Fibroblast of skin of scalp (primary cell): ENCODE measurements around the gene MARS1.

Experiments used
- DNase-seq: peaks from one replicate; pipeline ENCODE4 v3.0.0-alpha.2; 2013

The MARS1 gene

DNA sequence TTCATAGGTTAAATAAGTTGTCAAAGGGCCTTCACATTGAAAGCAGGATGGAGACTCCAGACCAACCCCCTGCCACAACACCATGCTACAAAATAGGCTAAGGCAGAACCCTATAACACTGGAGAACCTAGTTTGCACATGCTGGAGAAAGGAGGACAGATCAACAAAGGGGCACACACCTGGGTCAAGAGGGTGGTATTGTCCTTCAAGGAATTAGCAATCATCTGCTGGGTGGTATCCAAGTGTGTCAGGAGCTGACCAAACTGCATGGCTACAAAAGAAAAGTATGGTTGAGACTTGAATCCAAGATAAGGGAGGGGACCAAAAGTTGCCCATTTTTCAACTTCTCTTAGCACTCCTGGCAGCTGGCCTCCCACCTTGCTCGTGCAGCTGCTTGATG, 44.0 kb downstream of the MARS1 start:
- DNase-seq, result no peak

DNA sequence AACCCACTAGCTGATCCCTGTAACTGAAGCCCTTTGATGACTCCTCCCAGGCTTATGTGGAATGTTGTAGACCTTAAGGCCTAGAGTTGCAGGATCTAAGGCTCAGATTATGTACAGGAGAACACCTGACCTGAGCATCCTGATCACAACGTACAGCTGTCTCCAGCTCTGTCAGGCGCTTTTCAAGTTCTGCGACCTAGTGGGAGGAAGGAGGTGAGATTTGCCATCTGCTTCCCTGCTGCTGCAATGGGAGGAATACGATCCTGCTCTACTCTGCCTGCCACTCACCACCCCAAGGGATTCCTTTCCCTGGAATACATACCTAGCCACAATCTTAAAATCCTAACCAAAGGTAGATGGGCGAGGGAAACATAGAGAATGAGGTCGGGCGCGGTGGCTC, 45.2 kb downstream of the MARS1 start:
- no peak for DNase-seq

DNA sequence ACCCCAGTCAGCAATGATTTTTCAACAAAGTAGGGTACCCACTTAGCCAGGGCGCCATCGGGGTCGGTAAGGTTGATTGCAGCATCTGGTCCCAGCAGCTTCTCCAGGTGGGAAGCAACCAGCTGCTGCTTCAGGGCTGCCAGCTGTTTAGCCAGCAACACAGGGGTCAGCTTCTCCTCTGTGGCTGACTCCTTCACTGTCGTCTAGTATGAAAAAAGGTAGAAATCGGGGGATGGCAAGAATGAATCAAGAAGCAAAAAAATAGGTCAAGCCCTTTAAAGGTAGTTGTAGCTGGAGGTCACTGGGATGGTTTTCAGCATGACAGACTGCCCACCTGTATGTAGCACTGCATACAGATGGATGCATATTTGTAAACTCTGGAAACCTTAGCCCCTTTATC, 46.4 kb downstream of the MARS1 start:
- DNase-seq, result no peak

DNA sequence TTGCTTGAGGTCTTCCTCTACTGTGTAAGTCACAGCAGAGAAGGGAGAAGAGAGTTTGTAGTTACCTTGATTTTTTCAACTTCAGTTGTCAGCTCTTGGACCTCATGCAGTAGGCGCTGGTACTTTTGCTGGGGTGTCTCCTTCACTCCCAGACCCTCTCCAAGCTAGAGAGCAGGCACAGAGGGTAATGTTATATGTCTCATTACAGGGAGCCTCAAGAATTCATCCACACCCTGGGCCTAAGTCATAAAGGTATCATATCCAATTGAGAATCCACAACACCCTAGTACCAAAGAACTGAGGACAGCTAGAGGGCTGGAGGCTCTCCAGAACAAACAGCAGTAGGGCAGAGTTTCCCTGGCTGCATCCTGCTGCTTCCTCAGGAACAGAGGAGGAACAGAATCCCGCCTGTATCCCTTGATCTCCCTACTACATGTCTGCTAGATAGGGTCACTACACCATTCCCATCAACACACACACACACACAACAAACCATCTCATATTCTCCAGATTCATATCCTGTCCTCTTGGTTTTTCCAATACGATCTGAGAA, 47.2 kb downstream of the MARS1 start:
- DNase-seq, result no peak

DNA sequence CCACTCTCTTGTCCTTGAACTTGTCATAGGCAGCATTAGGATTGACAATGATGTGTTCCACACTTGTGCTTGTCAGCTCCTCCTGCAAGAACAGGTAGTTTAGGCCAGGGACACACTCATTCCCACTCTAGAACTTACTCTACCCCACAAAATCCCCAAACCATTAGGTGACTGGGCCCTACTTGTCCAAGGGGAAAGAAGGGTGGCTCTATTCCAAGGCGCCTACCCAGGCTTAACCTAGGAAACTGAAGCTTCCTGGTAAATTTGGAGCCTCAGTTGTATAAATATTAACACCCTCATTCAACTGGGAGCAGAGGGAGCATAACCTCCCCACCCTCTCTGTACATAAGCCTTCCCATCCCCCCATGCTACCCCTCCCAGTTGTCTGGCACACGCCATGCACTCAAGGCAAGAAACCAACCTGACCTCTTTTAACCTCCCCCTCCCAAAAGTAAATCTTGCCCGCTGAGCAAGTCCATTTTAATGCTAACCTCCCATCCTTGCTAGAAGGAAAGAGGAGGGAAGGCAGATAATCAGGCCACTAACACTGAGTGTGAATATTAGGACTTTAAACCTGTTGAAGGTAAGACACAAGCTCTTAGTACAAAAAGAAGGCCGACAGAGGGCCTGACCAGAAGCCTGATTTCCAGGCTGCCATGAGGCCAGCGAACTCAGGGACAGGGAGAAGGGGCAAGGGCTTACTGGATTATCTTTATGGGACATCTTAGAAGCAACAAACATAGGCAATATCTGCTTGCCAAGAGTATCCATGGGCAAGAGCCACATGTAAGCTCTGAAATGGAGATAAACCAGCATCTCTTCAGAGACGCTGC, 48.1 kb downstream of the MARS1 start:
- no peak for DNase-seq

DNA sequence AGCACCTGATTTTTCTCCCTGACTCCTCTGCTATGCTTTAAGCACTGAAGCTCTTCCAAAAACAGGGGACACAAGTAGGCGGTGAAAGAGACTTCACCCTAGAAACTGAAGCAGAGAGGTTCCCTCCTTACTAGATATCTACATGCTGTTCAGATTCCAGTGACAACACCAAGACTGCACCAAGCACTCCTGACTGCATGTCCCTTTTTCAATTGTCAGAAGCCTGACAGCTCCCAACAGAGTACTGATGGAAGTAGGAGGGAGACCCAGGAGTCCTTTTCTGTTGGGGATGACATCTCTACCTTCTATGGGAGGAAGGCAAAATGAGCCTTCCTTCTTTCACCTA, 48.7 kb downstream of the MARS1 start:
- no peak for DNase-seq

DNA sequence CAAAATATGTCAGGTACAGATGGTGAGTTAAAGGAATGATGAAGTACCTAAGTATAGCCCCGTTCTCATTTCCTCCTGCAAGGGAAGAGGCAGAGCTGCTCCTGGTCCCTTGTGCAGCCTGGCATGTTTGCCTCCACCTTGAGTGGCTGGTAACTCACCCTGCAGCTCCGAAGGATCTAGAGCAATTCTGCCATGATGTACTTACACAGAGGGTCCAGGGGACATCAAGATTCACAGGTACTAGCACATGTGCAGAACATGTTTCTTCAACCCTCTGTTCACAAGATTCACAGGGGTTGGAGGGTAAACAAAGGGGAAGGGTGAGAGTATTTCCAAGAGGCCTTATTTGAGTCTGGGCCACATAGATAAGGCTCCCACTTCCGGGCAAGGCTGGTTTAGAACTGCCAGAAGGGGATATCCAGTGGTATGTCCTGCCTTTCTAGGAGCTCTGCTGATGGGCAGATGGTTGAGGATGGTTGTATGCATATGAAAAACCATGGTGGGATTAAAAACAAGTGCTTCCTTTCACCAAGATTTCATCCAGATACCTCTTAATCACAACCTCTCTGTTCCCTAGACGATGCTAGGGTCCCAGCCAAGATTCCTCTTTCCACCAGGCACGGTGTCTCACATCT, 51.4 kb downstream of the MARS1 start:
- DNase-seq, result no peak

DNA sequence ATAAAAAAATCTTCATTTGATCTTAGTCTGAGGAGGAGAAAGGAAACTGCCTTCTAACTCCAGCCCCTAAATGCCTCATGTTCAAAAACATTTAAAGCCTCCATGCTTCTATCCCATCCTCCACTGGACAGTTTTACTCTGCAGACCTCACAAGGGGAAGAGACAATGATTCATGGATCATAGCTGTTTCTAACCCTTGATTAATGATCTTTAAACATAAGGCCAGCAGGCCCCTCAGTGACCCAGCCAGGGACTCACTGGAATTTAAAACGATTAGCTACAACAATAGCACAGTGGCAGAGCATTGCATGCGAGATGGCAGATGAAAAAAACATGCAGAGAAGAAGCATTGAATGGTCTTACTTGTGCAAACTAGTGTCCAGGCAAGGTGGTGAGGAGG, 53.1 kb downstream of the MARS1 start:
- no peak for DNase-seq

DNA sequence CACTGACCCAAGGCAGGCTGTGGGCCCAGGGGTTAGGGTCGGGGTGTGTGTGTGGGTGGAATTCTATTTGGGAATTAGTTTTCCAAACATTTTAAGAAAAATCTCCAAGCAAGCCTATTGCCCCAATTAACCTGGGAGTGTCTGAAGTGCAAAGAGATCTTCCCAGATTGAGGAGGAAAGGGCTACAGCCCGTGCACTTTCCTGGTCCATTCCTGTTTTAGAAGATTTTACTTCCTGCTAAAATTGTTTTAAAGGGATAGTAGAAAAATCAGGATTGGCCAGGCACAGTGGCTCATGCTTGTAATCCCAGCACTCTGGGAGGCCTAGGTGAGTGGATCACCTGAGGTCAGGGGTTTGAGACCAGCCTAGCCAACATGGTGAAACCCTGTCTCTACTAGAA, 53.8 kb downstream of the MARS1 start:
- DNase-seq, result no peak

DNA sequence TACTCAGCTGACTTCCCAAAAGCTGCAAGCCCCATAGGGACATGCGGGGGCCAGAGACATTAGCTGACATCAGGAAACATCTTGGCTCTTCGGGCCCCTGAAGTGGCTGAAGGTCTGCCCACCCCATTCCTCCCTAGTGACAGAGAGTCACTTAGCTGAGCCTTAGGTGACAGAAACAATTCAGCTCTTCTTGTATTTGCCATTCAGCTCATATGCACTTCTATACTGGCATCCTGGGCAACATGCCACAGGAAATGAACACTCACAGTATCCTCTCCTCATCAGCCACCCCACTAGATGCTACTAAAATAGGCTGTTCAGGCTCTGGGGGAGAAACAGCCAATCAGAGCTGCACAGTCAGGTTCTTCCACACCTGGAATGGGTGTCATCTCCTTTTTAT, 55.7 kb downstream of the MARS1 start:
- no peak for DNase-seq

DNA sequence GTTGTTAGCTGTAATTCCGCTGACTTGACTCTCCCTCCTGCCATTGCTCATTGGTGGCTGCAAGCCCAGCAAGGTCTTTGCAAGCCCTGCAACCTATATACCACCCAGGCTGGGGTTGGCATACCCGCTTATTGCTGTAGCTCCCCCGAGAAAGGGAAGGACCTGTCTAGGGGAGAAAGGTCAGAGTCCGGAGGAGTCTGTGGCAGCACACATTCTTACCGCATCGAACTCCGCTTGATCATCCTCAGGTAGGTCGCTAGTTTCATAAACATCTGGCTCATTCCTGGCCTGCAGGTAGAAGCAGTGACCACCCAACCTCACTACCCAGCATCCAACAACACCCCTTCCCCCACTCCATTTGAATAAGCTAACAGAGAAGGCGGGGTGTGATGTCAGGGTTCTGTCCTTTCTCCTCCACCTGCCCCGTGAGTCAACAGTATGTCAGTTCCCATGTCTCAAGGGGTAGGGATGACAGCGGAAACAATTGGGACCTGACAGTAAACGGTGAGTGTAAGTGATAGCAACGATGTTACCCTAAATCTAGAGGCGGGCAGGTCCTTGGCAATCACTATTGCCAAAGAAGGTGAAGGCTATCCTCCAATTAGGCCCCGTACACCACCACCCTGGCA, 58.1 kb downstream of the MARS1 start:
- DNase-seq, result no peak

DNA sequence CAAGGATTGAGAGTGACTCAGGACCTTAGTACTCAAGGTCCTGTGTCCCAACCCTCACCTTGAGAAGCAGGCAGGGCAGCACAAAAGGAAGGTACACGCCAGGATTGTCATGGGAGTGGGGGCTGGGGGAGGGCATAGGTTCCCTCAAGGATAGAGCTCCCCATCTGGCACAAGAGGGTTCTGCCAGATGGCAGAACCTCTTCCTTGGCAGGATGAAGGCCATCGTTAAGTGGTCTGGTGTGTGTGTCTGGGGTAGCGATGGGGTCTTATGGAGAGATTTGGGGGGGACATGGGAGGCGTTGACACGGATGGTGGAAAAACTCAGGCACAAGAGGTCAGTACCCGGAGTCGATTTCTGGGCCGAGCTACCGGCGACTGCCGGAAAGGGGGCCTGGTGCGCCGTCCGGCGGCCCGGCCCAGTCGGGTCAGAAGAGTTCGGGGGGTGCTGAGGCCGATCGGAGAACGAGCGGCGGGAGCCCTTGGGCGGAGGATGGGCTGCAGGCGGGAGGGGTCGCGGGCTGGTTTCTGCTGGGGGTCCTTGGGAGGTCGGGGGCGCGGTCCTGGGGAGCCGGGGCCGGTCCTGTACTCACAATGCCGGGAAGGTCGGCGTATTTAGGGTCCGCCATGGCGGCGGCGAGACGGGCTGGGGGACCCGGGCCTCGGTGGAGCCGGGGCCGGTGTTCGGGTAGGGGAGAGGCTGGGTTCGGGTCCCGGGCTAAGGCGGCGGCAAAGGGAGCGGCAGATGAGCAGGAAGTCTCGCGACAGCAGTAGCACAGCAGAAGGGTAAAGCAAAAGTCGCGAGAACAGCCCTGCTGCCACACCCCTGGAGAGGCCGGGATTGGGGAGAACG, 58.8 kb downstream of the MARS1 start, which contains the start of gene DCTN2:
Gene DCTN2 (minus strand): TSS at position 755 of the 850 bp plus-strand sequence. CDS start 129 bp downstream, at position 626.
- peak; percentile 98 for DNase-seq

DNA sequence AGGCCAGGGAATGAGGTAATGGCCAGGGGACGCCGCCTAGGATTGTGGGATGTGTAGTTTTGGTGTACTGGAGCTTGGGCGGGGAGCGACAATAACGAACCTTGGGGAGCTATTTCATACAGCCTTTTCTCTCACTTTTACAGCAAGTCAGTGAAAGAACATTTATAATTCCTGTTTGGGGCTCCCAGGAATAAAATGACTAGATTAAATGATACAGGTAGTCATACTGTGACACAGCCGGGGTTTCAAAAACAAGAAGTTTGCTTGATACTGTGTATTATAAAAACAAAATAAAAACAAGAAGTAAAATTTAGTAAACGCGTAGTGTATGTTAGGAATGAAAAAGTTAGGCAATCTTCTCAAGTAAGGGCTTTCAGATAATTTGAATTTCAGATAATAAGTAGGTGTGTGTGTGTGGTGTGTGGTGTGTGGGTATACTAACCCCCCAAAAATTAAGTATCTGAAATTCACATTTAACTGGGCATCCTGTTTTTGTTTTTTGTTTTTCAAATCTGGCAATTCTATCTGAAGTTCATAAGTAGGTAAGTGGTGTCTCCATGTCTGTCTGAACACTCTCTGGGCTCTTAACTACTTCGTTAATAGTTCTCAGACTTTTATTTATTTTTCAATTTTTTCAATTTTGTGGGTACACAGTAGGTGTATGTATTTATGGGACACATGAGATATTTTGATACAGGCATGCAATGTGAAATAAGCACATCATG, 59.6 kb downstream of the MARS1 start:
- DNase-seq, result no peak

DNA sequence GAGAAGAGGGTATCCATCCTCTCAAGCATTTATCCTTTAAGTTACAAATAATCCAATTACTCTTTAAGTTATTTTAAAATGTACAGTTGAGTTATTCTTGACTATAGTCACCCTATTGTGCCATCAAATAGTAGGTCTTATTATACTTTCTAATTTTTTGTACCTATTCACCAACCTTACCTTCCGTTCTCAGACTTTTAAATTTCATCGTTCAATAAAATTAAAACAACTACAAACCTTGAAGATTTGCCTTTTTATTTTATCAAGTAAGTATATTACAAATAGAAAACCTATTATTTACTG, 60.1 kb downstream of the MARS1 start:
- DNase-seq, result no peak

DNA sequence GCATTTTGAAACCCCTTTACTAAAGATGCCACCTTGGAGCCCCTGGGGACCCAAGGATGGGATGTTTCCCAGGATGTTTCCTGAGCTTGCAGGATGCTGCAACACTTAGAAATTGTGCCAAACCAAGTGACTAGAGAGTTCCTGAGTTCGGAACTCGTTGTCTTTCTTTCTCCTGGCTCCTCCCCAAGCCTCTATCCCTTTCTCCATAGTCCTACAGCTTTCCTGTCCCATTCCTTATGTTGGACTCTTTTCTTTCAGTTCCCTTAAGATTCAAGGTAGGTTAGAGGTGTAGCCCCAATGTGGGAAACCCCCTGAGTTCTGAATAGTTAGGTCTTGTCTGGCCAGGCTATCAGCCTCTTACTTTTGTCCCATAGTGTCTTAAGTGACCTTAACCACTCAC, 60.6 kb downstream of the MARS1 start:
- DNase-seq, result no peak

DNA sequence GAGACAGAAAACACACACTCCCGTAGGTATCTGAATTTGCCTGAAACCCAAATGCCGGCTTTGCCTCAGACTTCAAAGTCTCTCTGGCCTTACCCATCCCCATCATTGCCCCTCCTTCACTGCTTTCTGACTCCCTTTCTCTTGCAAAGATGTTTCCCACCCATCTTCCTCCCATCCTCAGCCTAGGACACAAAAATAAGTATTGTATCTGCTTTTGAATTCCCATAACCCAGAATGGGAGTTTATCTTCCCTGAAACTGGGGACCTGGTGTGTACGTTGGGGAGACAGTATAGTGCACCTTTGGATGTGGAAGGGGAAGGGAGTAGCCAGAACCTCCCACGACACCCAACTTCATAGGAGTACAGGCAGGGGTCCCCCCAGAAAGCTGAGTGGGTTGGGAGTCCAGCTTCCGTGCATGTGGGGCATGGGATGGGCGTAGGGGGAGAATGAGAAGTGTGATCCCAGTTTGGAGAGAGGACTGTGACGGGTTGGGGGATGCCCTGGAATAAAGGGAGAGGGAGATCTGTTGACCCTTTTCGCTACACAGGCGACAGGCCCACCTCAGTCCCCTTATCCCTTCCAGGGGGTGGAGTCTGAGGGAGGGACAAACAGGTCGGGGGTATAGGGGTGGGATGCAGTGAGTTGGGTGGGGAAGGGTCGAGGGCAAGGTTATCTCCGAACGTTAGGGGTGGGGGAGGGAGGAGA, 61.5 kb downstream of the MARS1 start:
- DNase-seq, result no peak

DNA sequence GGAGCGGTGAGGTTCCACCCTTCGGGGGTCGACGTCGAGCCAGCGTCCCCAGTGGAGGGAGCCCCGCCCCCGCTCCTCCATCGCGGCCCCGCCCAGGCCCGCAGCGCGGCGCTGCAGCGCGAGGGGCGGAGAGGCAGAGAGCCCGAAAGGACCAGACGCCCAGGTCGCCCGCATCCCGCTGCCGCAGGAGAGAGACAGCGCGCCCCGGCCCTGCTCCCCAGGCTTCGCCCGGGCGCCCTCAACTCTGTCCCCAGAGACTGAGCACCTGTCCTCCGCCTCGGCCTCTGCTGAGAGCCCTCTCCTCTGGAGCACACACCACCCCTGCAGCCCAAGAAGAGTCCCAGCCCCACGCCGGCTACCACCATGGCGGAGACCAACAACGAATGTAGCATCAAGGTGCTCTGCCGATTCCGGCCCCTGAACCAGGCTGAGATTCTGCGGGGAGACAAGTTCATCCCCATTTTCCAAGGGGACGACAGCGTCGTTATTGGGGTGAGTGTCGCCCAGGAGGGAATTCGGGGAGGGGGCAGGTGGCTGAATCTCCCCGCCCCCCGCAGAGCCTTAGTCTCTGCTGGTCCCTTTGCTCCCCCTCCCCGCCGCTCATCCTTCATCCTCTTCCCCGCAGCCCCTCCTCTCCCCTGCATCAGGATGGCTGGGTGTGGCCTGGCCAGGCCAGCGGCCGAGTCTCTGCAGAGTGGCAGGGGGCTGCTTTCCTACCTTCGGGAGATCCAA, 62.2 kb downstream of the MARS1 start, which contains the start of gene KIF5A:
Gene KIF5A (plus strand): TSS at position 136 of the 732 bp plus-strand sequence. CDS start 228 bp downstream, at position 364.
- no peak for DNase-seq

DNA sequence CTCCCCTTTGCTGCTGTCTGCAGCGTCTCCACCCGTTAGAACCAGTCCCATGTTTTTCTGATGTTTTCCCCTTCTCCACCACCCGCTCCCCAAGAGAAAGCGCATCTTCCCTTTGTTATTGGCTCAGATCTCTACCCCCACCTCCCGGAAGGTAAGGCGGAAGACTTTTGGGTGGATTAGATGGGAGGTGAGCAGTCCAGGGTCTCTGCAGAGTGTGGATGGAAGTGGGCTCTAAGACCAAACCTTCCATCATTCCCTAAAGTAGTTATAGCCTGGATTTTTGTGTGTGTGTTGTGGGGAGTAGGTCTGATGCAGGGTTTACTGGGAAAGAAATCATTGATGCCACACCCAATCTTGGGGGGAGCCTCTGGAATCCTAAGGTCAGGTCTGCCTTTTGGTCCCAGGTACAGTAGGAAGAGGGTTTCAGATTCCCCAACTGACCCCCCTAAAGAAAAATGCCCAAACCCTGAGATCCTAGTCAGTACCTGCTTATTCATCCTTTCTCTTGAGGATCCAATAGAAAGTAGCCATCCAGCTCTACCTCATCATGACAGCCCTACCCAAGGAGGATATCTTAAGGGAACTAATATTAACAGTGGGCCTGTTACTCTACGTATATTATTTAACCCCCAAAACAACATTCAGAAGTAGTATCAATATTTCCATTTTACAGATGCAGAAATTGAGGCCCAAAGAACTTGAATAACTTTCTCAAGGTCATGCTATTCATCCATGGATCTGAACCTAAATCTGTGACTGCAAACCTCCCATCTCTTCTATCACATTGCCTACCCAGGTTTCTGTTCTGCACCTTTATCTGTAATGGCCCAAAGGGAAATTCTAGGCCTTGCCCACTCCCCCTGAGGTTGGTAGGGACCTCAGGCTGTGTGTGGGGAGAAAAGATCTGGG, 63.0 kb downstream of the MARS1 start:
- DNase-seq, result no peak

DNA sequence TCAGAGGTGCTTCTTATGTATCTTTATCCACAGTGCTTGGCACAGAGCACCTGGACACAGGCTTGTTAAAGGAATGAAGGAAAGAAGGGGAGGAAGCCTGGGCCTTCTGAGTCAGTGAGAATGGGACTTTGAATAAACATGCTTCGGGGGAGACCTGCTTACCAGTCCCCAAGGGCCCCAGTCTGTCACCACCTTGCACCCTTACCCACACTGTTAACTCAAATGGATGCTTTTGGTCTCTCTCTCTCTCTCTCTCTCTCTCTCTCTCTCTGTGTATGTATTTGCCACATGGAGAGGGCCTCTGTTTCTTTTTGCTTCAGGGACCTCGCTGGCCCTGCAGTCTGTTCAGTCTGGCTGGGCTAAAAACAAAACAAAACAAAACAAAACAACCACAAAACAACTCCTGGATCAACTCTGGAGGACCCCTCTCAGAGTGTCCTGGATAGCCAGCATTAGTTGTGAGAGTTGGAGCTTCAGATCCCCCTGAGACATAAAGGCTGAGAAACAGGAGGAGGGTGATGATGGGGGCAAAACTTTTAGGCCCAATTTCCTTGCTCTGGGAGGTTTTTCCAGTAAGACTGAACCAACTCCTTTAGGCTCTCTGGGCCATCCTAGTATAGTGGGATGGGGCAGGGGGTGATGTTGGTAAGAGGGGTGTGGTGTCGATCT, 63.9 kb downstream of the MARS1 start:
- no peak for DNase-seq
